PFSK-1 (cell line): ENCODE results near the gene FUT7.

Experiments
- FOXP2 ChIP-seq: optimal IDR thresholded peaks from 2 replicates; pipeline ENCODE3; 2011; ENCODE audit warnings: borderline replicate concordance, control low read depth, inconsistent platforms; ENCODE audit not compliant: insufficient read depth; ENCODE audit errors: extremely low read length, extremely low read depth
- POLR2AphosphoS5 ChIP-seq: IDR thresholded peaks from 2 replicates; pipeline ENCODE4 v1.6.1; 2012; ENCODE audit warnings: low read depth, mild to moderate bottlenecking, control low read depth, low read length, moderate library complexity
- SIN3A ChIP-seq: IDR thresholded peaks from 2 replicates; pipeline ENCODE4 v1.6.1; 2012; ENCODE audit warnings: mild to moderate bottlenecking, low read length, moderate library complexity, borderline replicate concordance; ENCODE audit not compliant: insufficient read depth
- TAF1 ChIP-seq: IDR thresholded peaks from 2 replicates; pipeline ENCODE4 v1.6.1; 2012; ENCODE audit warnings: low read length, control low read depth, borderline replicate concordance; ENCODE audit not compliant: insufficient read depth
- TF ChIP-seq, protein P1 (sequence below), 2 experiments: IDR thresholded peaks; 2 replicates each; pipeline versions ENCODE4 v1.6.1 to v1.8.0; 2011 to 2012; ENCODE audit warnings: low read depth in 2 of 2, low read length in 2 of 2, control low read depth in 1 of 2, inconsistent platforms in 1 of 2, mild to moderate bottlenecking in 1 of 2, moderate library complexity in 1 of 2; ENCODE audit not compliant: insufficient read depth in 1 of 2

- TF ChIP-seq SIN3A (no peak), POLR2AphosphoS5 (no peak), TAF1 (no peak), FOXP2 (no peak)
- TF ChIP-seq, protein P1, sequence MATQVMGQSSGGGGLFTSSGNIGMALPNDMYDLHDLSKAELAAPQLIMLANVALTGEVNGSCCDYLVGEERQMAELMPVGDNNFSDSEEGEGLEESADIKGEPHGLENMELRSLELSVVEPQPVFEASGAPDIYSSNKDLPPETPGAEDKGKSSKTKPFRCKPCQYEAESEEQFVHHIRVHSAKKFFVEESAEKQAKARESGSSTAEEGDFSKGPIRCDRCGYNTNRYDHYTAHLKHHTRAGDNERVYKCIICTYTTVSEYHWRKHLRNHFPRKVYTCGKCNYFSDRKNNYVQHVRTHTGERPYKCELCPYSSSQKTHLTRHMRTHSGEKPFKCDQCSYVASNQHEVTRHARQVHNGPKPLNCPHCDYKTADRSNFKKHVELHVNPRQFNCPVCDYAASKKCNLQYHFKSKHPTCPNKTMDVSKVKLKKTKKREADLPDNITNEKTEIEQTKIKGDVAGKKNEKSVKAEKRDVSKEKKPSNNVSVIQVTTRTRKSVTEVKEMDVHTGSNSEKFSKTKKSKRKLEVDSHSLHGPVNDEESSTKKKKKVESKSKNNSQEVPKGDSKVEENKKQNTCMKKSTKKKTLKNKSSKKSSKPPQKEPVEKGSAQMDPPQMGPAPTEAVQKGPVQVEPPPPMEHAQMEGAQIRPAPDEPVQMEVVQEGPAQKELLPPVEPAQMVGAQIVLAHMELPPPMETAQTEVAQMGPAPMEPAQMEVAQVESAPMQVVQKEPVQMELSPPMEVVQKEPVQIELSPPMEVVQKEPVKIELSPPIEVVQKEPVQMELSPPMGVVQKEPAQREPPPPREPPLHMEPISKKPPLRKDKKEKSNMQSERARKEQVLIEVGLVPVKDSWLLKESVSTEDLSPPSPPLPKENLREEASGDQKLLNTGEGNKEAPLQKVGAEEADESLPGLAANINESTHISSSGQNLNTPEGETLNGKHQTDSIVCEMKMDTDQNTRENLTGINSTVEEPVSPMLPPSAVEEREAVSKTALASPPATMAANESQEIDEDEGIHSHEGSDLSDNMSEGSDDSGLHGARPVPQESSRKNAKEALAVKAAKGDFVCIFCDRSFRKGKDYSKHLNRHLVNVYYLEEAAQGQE (IDR thresholded peaks at IDR 0.05; ENCODE audit: insufficient read depth in 1 of 2, low read depth in 2 of 2, low read length in 2 of 2): no peak
These were observed 23.6 kb downstream of the FUT7 start for GRCh38 chr9:137008312-137008711.
